HCT116 (cell line): ENCODE data around the gene ZMYND10.

Source experiments
- CEBPB ChIP-seq: IDR thresholded peaks from 2 replicates; pipeline ENCODE4 v1.6.1; 2012; ENCODE audit warnings: low read depth
- CTCF ChIP-seq, 3 experiments: fragments of 200-600 bp in 1 of 3; sonication (generic) in 1 of 3; IDR thresholded peaks in 2 of 3; conservative IDR thresholded peaks in 1 of 3; 2 replicates each; pipeline ENCODE4 v1.5.1; 2012 to 2017; ENCODE audit warnings: low read depth in 2 of 3, low read length in 2 of 3, antibody characterized with exemption in 1 of 3, borderline replicate concordance in 1 of 3, control low read depth in 1 of 3, mild to moderate bottlenecking in 1 of 3, mixed read lengths in 1 of 3, mixed run types in 1 of 3, moderate library complexity in 1 of 3; ENCODE audit not compliant: insufficient read depth in 1 of 3
- EZH2 ChIP-seq: fragments of 200-600 bp; sonication (generic); IDR thresholded peaks from 2 replicates; pipeline ENCODE4 v1.6.1; 2017; ENCODE audit warnings: antibody characterized with exemption, mixed run types
- MAX ChIP-seq: IDR thresholded peaks from 2 replicates; pipeline ENCODE4 v1.6.1; 2012
- POLR2A ChIP-seq: IDR thresholded peaks from 2 replicates; pipeline ENCODE4 v1.7.0; 2011; ENCODE audit warnings: borderline replicate concordance; ENCODE audit not compliant: insufficient read depth, insufficient read length; ENCODE audit errors: extremely low read depth
- POLR2AphosphoS5 ChIP-seq: IDR thresholded peaks from 2 replicates; pipeline ENCODE4 v1.6.1; 2011; ENCODE audit warnings: mild to moderate bottlenecking, low read depth, low read length, moderate library complexity
- TCF7L2 ChIP-seq: IDR thresholded peaks from 2 replicates; pipeline ENCODE4 v1.7.0; 2011; ENCODE audit warnings: borderline replicate concordance, inconsistent platforms; ENCODE audit not compliant: insufficient read depth, insufficient read length; ENCODE audit errors: extremely low read depth
- ZFX ChIP-seq: fragments of 450-650 bp; IDR thresholded peaks from 2 replicates; pipeline ENCODE4 v1.6.1; 2017

- no peak for TF ChIP-seq TCF7L2
- TF ChIP-seq POLR2A, result no peak
- no peak for TF ChIP-seq CTCF (IDR thresholded peaks at IDR 0.05 in 2 of 3, conservative IDR thresholded peaks at IDR 0.05 in 1 of 3; ENCODE audit: borderline replicate concordance in 1 of 3, insufficient read depth in 1 of 3, low read depth in 2 of 3, low read length in 2 of 3)
- TF ChIP-seq CEBPB, result no peak
- no peak for TF ChIP-seq EZH2
- TF ChIP-seq MAX, result no peak
- no peak for TF ChIP-seq POLR2AphosphoS5
- TF ChIP-seq ZFX, result no peak
Measured at GRCh38 chr3:50351323-50351697, 5.8 kb upstream of the ZMYND10 start.
